KMS-11 (cell line): ENCODE results near the gene RAB28.

Experiments used
- H2AFZ ChIP-seq: fragments of 200-600 bp; sonication (generic); 2 replicates; pipeline ENCODE4 v1.6.1; 2016; ENCODE audit warnings: antibody characterized with exemption, mixed run types, low read depth
- H3K27ac ChIP-seq: fragments of 200-600 bp; sonication (generic); 2 replicates; pipeline ENCODE4 v1.6.1; 2016; ENCODE audit warnings: mild to moderate bottlenecking, mixed run types
- H3K27me3 ChIP-seq: fragments of 200-600 bp; sonication (generic); 2 replicates; pipeline ENCODE4 v1.6.1; 2017; ENCODE audit warnings: mild to moderate bottlenecking, low read depth, mixed run types, moderate library complexity; ENCODE audit not compliant: insufficient read depth
- H3K36me3 ChIP-seq: fragments of 200-600 bp; sonication (generic); 2 replicates; pipeline ENCODE4 v1.6.1; 2017; ENCODE audit warnings: mild to moderate bottlenecking, mixed run types; ENCODE audit not compliant: insufficient read depth
- H3K4me1 ChIP-seq: fragments of 200-600 bp; sonication (generic); 2 replicates; pipeline ENCODE4 v1.6.1; 2016; ENCODE audit warnings: mild to moderate bottlenecking, low read depth, mixed run types; ENCODE audit not compliant: poor library complexity, severe bottlenecking
- H3K4me2 ChIP-seq: fragments of 200-600 bp; sonication (generic); 2 replicates; pipeline ENCODE4 v1.7.0; 2016; ENCODE audit warnings: mild to moderate bottlenecking, mixed run types
- H3K4me3 ChIP-seq: fragments of 200-600 bp; sonication (generic); IDR thresholded peaks from 2 replicates; pipeline ENCODE4 v1.6.1; 2017; ENCODE audit warnings: low read depth, low read length, mixed read lengths; ENCODE audit not compliant: insufficient read depth
- H3K79me2 ChIP-seq: fragments of 200-600 bp; sonication (generic); 2 replicates; pipeline ENCODE4 v1.6.1; 2016; ENCODE audit warnings: low read depth, mixed run types; ENCODE audit not compliant: insufficient read depth
- H3K9ac ChIP-seq: fragments of 200-600 bp; sonication (generic); 2 replicates; pipeline ENCODE4 v1.6.1; 2016; ENCODE audit warnings: mild to moderate bottlenecking, mixed run types
- H4K20me1 ChIP-seq: fragments of 200-600 bp; sonication (generic); 2 replicates; pipeline ENCODE4 v1.6.1; 2016; ENCODE audit warnings: mild to moderate bottlenecking, mixed run types; ENCODE audit not compliant: insufficient read depth
- CTCF ChIP-seq: fragments of 200-600 bp; sonication (generic); conservative IDR thresholded peaks from 2 replicates; pipeline ENCODE4 v1.6.1; 2017; ENCODE audit warnings: low read depth, mild to moderate bottlenecking, antibody characterized with exemption, low read length, moderate library complexity, mixed read lengths

RAB28 gene

GRCh38 chr4:13348216-13348615, 135.9 kb downstream of the RAB28 start:
- no peaks in the 10 kb centered on the region for H3K79me2 ChIP-seq
- no peak overlapping the region for H3K9ac ChIP-seq
- H4K20me1 ChIP-seq = no peaks in the 10 kb centered on the region
- H3K36me3 ChIP-seq = no peaks in the 10 kb centered on the region
- no peak overlapping the region for H2AFZ ChIP-seq
- H3K4me3 ChIP-seq = no peak overlapping the region
- no peak overlapping the region for H3K4me2 ChIP-seq
- no peaks in the 10 kb centered on the region for H3K27me3 ChIP-seq
- TF ChIP-seq CTCF = no peak
- H3K4me1 ChIP-seq = peaks cover 5% of the 10 kb centered on the region
- H3K27ac ChIP-seq = no peak overlapping the region

DNA sequence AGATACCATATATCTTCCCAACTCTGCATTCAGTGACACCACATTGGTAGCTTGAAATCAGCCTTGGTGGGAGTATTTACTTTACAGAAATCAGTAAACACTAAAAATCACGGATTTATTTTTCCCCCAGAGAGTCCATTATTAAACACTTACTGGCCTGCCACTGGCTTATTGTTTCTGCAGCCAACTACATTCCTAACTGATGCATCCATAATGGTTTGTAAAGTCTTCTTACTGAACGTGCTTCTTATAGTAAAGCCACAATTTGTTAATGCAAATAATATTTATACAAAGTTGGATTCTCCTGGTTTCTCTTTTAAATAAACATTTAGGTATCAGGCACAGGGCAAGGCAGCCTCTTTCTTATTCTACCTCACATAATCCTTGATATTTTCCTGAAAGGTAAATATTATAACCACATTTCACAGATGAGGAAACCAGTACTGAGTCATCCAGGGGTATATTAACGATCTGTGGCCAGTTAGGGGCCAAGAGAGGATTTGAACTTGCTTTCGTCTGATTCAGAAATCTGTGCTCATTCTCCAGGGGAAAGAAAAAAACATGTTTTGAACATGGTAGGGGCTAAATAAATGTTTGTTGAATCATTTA, 136.5 kb downstream of the RAB28 start:
- Histone ChIP-seq H3K36me3 (no peaks in the 10 kb centered on the region), H3K9ac (no peak overlapping the region), H3K27ac (no peak overlapping the region), H3K27me3 (no peaks in the 10 kb centered on the region), H3K4me1 (peaks cover 5% of the 10 kb centered on the region), H3K4me3 (no peak overlapping the region), H4K20me1 (no peaks in the 10 kb centered on the region), H3K79me2 (no peaks in the 10 kb centered on the region), H3K4me2 (no peak overlapping the region), H2AFZ (no peak overlapping the region)
- TF ChIP-seq CTCF = no peak

- Histone ChIP-seq H3K4me1 (peaks cover 5% of the 10 kb centered on the region), H3K27me3 (no peaks in the 10 kb centered on the region), H4K20me1 (no peaks in the 10 kb centered on the region), H3K4me3 (no peak overlapping the region), H3K4me2 (no peak overlapping the region), H3K36me3 (no peaks in the 10 kb centered on the region), H2AFZ (no peak overlapping the region), H3K27ac (no peak overlapping the region), H3K9ac (no peak overlapping the region), H3K79me2 (no peaks in the 10 kb centered on the region)
- no peak for TF ChIP-seq CTCF
Observed at GRCh38 chr4:13344216-13344615, 139.9 kb downstream of the RAB28 start.

- H3K9ac ChIP-seq = no peak overlapping the region
- H3K27me3 ChIP-seq = no peaks in the 10 kb centered on the region
- no peak for TF ChIP-seq CTCF
- H3K4me1 ChIP-seq = no peaks in the 10 kb centered on the region
- no peak overlapping the region for H3K4me3 ChIP-seq
- no peaks in the 10 kb centered on the region for H4K20me1 ChIP-seq
- H2AFZ ChIP-seq = no peak overlapping the region
- no peaks in the 10 kb centered on the region for H3K36me3 ChIP-seq
- no peaks in the 10 kb centered on the region for H3K79me2 ChIP-seq
- H3K4me2 ChIP-seq = no peak overlapping the region
- H3K27ac ChIP-seq = no peak overlapping the region
Observed at GRCh38 chr4:13340672-13341071, 143.5 kb downstream of the RAB28 start.
